Epidermal melanocyte (primary cell): ENCODE results near the gene SEC61B.
"Not testable (repeated sequence)": the region's sequence is repeated elsewhere in the genome, so short reads cannot be mapped to it uniquely, and the experiment has no call there.

Experiments
- DNase-seq: peaks from one replicate; pipeline ENCODE4 v3.0.0; 2011; ENCODE audit warnings: low spot score; ENCODE audit not compliant: insufficient read length

Gene SEC61B

GRCh38 chr9:99235926-99236634 is 14.0 kb downstream of the SEC61B start:
- DNase-seq, result no peak

- DNase-seq, result no peak
Measured at GRCh38 chr9:99237356-99237755, 15.3 kb downstream of the SEC61B start.

- not testable (repeated sequence) for DNase-seq
Measured at GRCh38 chr9:99237849-99238248, 15.8 kb downstream of the SEC61B start.

- no peak for DNase-seq
Measured at GRCh38 chr9:99238331-99238730, 16.2 kb downstream of the SEC61B start.

GRCh38 chr9:99239341-99240060 is 17.4 kb downstream of the SEC61B start:
- DNase-seq, result no peak

- DNase-seq, result no peak
Measured at GRCh38 chr9:99241106-99241505, 19.0 kb downstream of the SEC61B start.

GRCh38 chr9:99244344-99245260 is 22.5 kb downstream of the SEC61B start:
- DNase-seq, result no peak

GRCh38 chr9:99249619-99250018 is 27.5 kb downstream of the SEC61B start:
- no peak for DNase-seq

GRCh38 chr9:99251157-99251556 is 29.1 kb downstream of the SEC61B start:
- DNase-seq, result no peak

- DNase-seq, result no peak
Measured at GRCh38 chr9:99253134-99253533, 31.1 kb downstream of the SEC61B start.

- DNase-seq, result no peak
Measured at GRCh38 chr9:99253772-99254431, 31.8 kb downstream of the SEC61B start.

- DNase-seq, result no peak
Measured at GRCh38 chr9:99255651-99256050, 33.6 kb downstream of the SEC61B start.

- DNase-seq, result no peak
Measured at GRCh38 chr9:99257723-99258389, 35.8 kb downstream of the SEC61B start.

- no peak for DNase-seq
Measured at GRCh38 chr9:99259231-99259918, 37.3 kb downstream of the SEC61B start.

- DNase-seq, result no peak
Measured at GRCh38 chr9:99261923-99262322, 39.8 kb downstream of the SEC61B start.

GRCh38 chr9:99262949-99263418 is 40.9 kb downstream of the SEC61B start:
- no peak for DNase-seq

- DNase-seq, result no peak
Measured at GRCh38 chr9:99264070-99264680, 42.1 kb downstream of the SEC61B start.

GRCh38 chr9:99265691-99266090 is 43.6 kb downstream of the SEC61B start:
- DNase-seq, result no peak

GRCh38 chr9:99266255-99267023 is 44.4 kb downstream of the SEC61B start:
- no peak for DNase-seq
